SK-N-SH (cell line): ENCODE data around the gene CEACAM4. TPM values are rescaled to one million over a fixed set of nuclear protein-coding genes. Genes with fewer than 3 reads are reported as not detected.

Experiments used
- CTCF ChIA-PET: fragments of 300-600, 350-600 bp; formaldehyde crosslinking; extraction: SDS; loops from one replicate; lab custom pipeline; 2021; lab: Yijun Ruan, JAX
- POLR2A ChIA-PET: fragments of 350-600 bp; sonication (Branson Sonifier 250); formaldehyde crosslinking; extraction: SDS; loops from one replicate; lab custom pipeline; 2020; ENCODE audit warnings: antibody characterized with exemption, inconsistent platforms; lab: Yijun Ruan, JAX
- DNase-seq: peaks from one replicate; pipeline ENCODE4 v3.0.0; 2012
- H2AFZ ChIP-seq: fragments of 200-600 bp; sonication (generic); 2 replicates; pipeline ENCODE4 v1.8.1; 2016; ENCODE audit warnings: antibody characterized with exemption, mild to moderate bottlenecking, low read depth
- H3F3A ChIP-seq: fragments of 200-600 bp; sonication (generic); replicated peaks from 2 replicates; pipeline ENCODE3; 2016; ENCODE audit warnings: antibody characterized with exemption, mild to moderate bottlenecking; ENCODE audit not compliant: insufficient read depth
- H3K27ac ChIP-seq, 2 experiments: fragments of 200-500 bp in 1 of 2; fragments of 200-600 bp in 1 of 2; sonication (Bioruptor generic) in 1 of 2; sonication (generic), shearing (Covaris generic) in 1 of 2; 2 replicates each; pipeline versions ENCODE4 v1.5.1 to v1.6.1; 2014 to 2016; ENCODE audit warnings: low read depth in 2 of 2, inconsistent platforms in 1 of 2, low read length in 1 of 2, mild to moderate bottlenecking in 1 of 2, mixed read lengths in 1 of 2
- H3K27me3 ChIP-seq: fragments of 200-600 bp; sonication (generic), shearing (Covaris generic); 2 replicates; pipeline ENCODE4 v1.6.1; 2016; ENCODE audit warnings: mixed run types; ENCODE audit not compliant: insufficient read depth
- H3K36me3 ChIP-seq, 2 experiments: fragments of 200-500 bp in 1 of 2; fragments of 200-600 bp in 1 of 2; sonication (Bioruptor generic) in 1 of 2; sonication (generic) in 1 of 2; replicated peaks in 1 of 2; 2 replicates each; pipeline versions ENCODE3 to v1.5.1; 2014 to 2016; ENCODE audit warnings: low read length in 1 of 2, mild to moderate bottlenecking in 1 of 2; ENCODE audit not compliant: insufficient read depth in 2 of 2, control insufficient read depth in 1 of 2
- H3K4me1 ChIP-seq, 2 experiments: fragments of 200-500 bp in 1 of 2; fragments of 200-600 bp in 1 of 2; sonication (Bioruptor generic) in 1 of 2; sonication (generic), shearing (Covaris generic) in 1 of 2; 2 replicates each; pipeline versions ENCODE4 v1.5.1 to v1.6.1; 2014 to 2016; ENCODE audit warnings: low read depth in 1 of 2, low read length in 1 of 2, mixed run types in 1 of 2; ENCODE audit not compliant: insufficient read depth in 2 of 2, control insufficient read depth in 1 of 2
- H3K4me2 ChIP-seq: fragments of 200-600 bp; sonication (generic), shearing (Covaris generic); 2 replicates; pipeline ENCODE4 v1.6.1; 2017; ENCODE audit warnings: mixed run types
- H3K4me3 ChIP-seq, 2 experiments: fragments of 200-500 bp in 1 of 2; fragments of 200-600 bp in 1 of 2; sonication (Bioruptor generic) in 1 of 2; sonication (generic), shearing (Covaris generic) in 1 of 2; 2 replicates each; pipeline versions ENCODE4 v1.5.1 to v1.8.1; 2014 to 2016; ENCODE audit warnings: low read depth in 2 of 2, inconsistent platforms in 1 of 2, low read length in 1 of 2, mild to moderate bottlenecking in 1 of 2, mixed read lengths in 1 of 2, moderate library complexity in 1 of 2
- H3K79me2 ChIP-seq: fragments of 200-600 bp; sonication (generic); 2 replicates; pipeline ENCODE4 v1.8.1; 2017; ENCODE audit warnings: mild to moderate bottlenecking; ENCODE audit not compliant: insufficient read depth
- H3K9ac ChIP-seq: fragments of 200-600 bp; sonication (generic); 2 replicates; pipeline ENCODE4 v1.6.1; 2017; ENCODE audit warnings: mixed run types
- H3K9me2 ChIP-seq: fragments of 200-600 bp; sonication (generic); 2 replicates; pipeline ENCODE4 v1.6.1; 2017; ENCODE audit warnings: mixed run types
- H3K9me3 ChIP-seq: fragments of 200-600 bp; sonication (generic); 2 replicates; pipeline ENCODE4 v1.6.1; 2017; ENCODE audit warnings: mixed run types, mild to moderate bottlenecking, moderate library complexity
- H4K20me1 ChIP-seq: fragments of 200-600 bp; sonication (generic); 2 replicates; pipeline ENCODE4 v1.6.1; 2017; ENCODE audit warnings: mild to moderate bottlenecking, mixed run types; ENCODE audit not compliant: insufficient read depth
- ELF1 ChIP-seq: IDR thresholded peaks from 2 replicates; pipeline ENCODE4 v1.4.0; 2012
- EP300 ChIP-seq, 2 experiments: IDR thresholded peaks; 2 replicates each; pipeline versions ENCODE4 v1.4.0 to v1.6.1; 2012; ENCODE audit warnings: borderline replicate concordance in 1 of 2, low read depth in 1 of 2, low read length in 1 of 2
- FOXJ3 ChIP-seq: sonication (generic); formaldehyde crosslinking; IDR thresholded peaks from 2 replicates; pipeline ENCODE4 v1.5.1; 2020; ENCODE audit warnings: mild to moderate bottlenecking, missing genetic modification reagents
- GABPA ChIP-seq: IDR thresholded peaks from 2 replicates; pipeline ENCODE4 v1.4.0; 2012; ENCODE audit warnings: low read depth, mild to moderate bottlenecking
- JUND ChIP-seq: IDR thresholded peaks from 2 replicates; pipeline ENCODE4 v1.4.0; 2012
- MEF2A ChIP-seq: IDR thresholded peaks from 2 replicates; pipeline ENCODE4 v1.4.0; 2012; ENCODE audit warnings: low read depth, borderline replicate concordance
- POLR2AphosphoS5 ChIP-seq: IDR thresholded peaks from 2 replicates; pipeline ENCODE4 v1.6.1; 2012; ENCODE audit warnings: low read depth, low read length
- RAD21 ChIP-seq: IDR thresholded peaks from 2 replicates; pipeline ENCODE4 v1.6.1; 2012; ENCODE audit warnings: mild to moderate bottlenecking, low read length
- RFX5 ChIP-seq: IDR thresholded peaks from 2 replicates; pipeline ENCODE4 v1.6.1; 2012; ENCODE audit warnings: mild to moderate bottlenecking, improper control_type of control experiment, low read length
- SIN3A ChIP-seq: IDR thresholded peaks from 2 replicates; pipeline ENCODE4 v1.6.1; 2012; ENCODE audit warnings: low read depth, mild to moderate bottlenecking, low read length, moderate library complexity, borderline replicate concordance
- SMC3 ChIP-seq: IDR thresholded peaks from 2 replicates; pipeline ENCODE4 v1.6.1; 2012; ENCODE audit warnings: low read depth, low read length, improper control_type of control experiment
- TAF1 ChIP-seq: IDR thresholded peaks from 2 replicates; pipeline ENCODE4 v1.6.1; 2012; ENCODE audit warnings: low read depth, mild to moderate bottlenecking, low read length, moderate library complexity, borderline replicate concordance
- YY1 ChIP-seq: IDR thresholded peaks from 2 replicates; pipeline ENCODE4 v1.4.0; 2012; ENCODE audit warnings: low read depth, mild to moderate bottlenecking
- WGBS: methylation state at CpG from one replicate; pipeline ENCODE4 v1.1.6; 2017; ENCODE audit warnings: low lambda C conversion rate; 5-methylcytosine and 5-hydroxymethylcytosine counted together
- polyA plus RNA-seq, 3 experiments: library from polyadenylated mRNA; depleted of rRNA; stranded (reverse); fragments of >200 nt; gene quantifications; 2 replicates each; pipeline ENCODE4 v1.2.3, GENCODE V29; 2012

The CEACAM4 gene
- polyA plus RNA-seq, 1 of the 3 experiments (the other 2 are of a cell fraction), result not detected

DNA sequence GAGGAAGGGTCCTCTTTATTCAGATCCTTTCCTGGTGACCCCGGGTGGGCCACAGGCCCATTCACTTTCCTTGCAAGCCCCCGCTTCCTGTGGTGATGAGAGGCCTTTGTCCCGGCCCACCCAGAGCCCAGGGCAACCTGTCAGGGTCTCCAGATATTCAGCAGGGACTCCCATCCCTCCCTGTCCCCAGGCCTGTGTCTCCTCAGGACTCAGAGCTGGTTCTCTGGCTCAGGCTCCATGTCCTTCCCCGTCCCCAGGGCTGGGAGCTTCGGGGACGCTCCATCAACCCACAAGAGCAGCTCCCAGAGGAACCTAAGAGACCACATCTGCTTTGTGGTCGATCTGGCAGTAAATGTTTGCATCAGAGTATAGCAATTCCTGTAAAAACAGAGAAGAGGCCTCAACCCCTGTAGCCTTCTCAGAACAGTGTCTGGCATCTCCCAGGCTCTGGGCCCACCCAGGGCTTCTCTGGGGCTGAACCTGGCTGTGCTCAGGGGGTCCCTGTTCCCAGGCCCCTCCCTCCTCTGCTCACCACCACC lies 7.8 kb downstream of the CEACAM4 start:
- CTCF ChIA-PET, result interaction anchor here (2.2 kb wide), 1 partner anchor 23 kb away, joined by 8 read pairs; no protein-coding TSS in a partner anchor
- no peak for TF ChIP-seq MEF2A
- H3K27me3 ChIP-seq, result no peaks in the 10 kb centered on the region; the same call in 1 of the 2 replicates
- no peak for DNase-seq
- POLR2A ChIA-PET, result no interaction called here
- no peak overlapping the region for H2AFZ ChIP-seq
- H3K27ac ChIP-seq, result no peak overlapping the region
- H3K9ac ChIP-seq, result no peak overlapping the region
- H3K4me3 ChIP-seq, result no peak overlapping the region
- 0% methylated on average over 7 of the region's 7 CpGs for WGBS
- H3K4me1 ChIP-seq, result no peaks in the 10 kb centered on the region
- H3K4me2 ChIP-seq, result no peak overlapping the region
- no peaks in the 10 kb centered on the region for H3K79me2 ChIP-seq
- H4K20me1 ChIP-seq, result no peaks in the 10 kb centered on the region
- no peaks in the 10 kb centered on the region for H3F3A ChIP-seq
- H3K9me3 ChIP-seq, result no peaks in the 10 kb centered on the region
- no peaks in the 10 kb centered on the region for H3K9me2 ChIP-seq
- H3K36me3 ChIP-seq, result no peaks in the 10 kb centered on the region

DNA sequence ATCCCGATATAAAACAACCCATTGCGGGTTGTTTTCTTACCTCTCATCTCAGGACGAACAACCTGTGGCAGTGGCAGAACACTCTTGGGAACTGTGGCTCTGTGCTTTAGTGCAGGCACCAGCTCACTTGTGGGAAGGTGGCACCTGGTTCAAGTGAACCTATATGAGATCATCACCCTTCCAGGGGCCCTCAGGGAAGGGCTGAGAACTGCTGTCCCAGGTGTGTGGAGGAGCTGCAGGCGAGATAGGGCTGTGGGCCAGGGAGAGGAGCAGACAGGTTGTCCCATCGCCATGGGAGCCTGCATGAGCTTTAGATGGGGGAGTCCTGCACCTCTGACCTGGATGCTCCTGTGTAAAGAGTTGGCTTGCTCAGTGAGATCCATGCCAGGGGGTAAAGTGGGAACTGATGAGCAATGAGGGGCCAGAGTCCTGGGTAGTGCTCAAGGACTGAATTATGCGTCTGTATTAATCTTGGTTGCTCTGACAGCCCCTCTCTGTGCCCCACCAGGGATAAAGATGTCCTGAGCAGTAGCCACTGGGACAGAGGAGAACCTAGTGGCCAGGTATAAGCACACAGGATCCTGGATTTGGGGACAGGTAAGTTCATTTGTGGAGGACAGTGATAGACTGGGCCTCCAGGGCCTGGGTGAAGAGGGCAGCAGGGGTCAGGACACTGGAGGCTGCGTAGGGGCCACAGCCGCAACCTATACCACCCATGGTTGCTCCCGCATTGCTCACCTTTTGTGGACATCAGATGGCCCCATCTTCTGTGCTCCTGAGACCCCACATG lies 8.7 kb downstream of the CEACAM4 start:
- 9% methylated on average over 8 of the region's 9 CpGs for WGBS
- no peaks in the 10 kb centered on the region for H3F3A ChIP-seq
- H3K4me1 ChIP-seq, result no peaks in the 10 kb centered on the region
- H2AFZ ChIP-seq, result no peak overlapping the region
- no peaks in the 10 kb centered on the region; the same call in 1 of the 2 replicates for H3K27me3 ChIP-seq
- H3K4me3 ChIP-seq, result no peak overlapping the region
- H3K9me3 ChIP-seq, result no peaks in the 10 kb centered on the region
- H3K27ac ChIP-seq, result no peak overlapping the region
- TF ChIP-seq TAF1 (no peak), GABPA (no peak), SIN3A (no peak), ELF1 (no peak), FOXJ3 (CRISPR knock-in tag) (no peak), SMC3 (no peak), RAD21 (no peak), JUND (no peak), POLR2AphosphoS5 (no peak), MEF2A (no peak), RFX5 (no peak), YY1 (no peak), EP300 (IDR thresholded peaks at IDR 0.05; ENCODE audit: borderline replicate concordance in 1 of 2, low read depth in 1 of 2, low read length in 1 of 2) (no peak)
- no peaks in the 10 kb centered on the region for H3K36me3 ChIP-seq
- no peaks in the 10 kb centered on the region for H3K79me2 ChIP-seq
- H4K20me1 ChIP-seq, result no peaks in the 10 kb centered on the region
- no peak for DNase-seq
- no peak overlapping the region for H3K4me2 ChIP-seq
- POLR2A ChIA-PET, result no interaction called here
- no peaks in the 10 kb centered on the region for H3K9me2 ChIP-seq
- H3K9ac ChIP-seq, result no peak overlapping the region
- CTCF ChIA-PET, result interaction anchor here (0.7 to 2.1 kb wide), 2 partner anchors 24 to 135 kb away, joined by 3 to 7 read pairs; no protein-coding TSS in a partner anchor
